Measurements from ENCODE around the gene GLIPR1L2. TPM values are rescaled to one million over a fixed set of nuclear protein-coding genes. Genes with fewer than 3 reads are reported as not detected.

GLIPR1L2 gene
- total and polyA plus RNA-seq, 2 experiments from 2014 or later = 0.92 TPM; not detected in 1

- no peak overlapping the region for H3K4me3 ChIP-seq
- no peaks in the 10 kb centered on the region for H3K4me1 ChIP-seq (ENCODE audit: insufficient read depth)
- DNase-seq (ENCODE audit: low spot score) = no peak
- H3K27me3 ChIP-seq = no peaks in the 10 kb centered on the region
- H3K9me2 ChIP-seq (replicated peaks; ENCODE audit: insufficient read depth) = no peaks in the 10 kb centered on the region
- no peaks in the 10 kb centered on the region for H3K79me2 ChIP-seq
- H4K20me1 ChIP-seq (ENCODE audit: insufficient read depth, poor library complexity, severe bottlenecking) = no peaks in the 10 kb centered on the region
- no peaks in the 10 kb centered on the region for H3K9me3 ChIP-seq (ENCODE audit: low read depth)
- no peak overlapping the region for H3K27ac ChIP-seq
- WGBS (ENCODE audit: low lambda C conversion rate, missing lambda C conversion rate) = 69% methylated on average over 1 of the region's 1 CpG
- TF ChIP-seq CTCF (IDR thresholded peaks at IDR 0.05; ENCODE audit: poor library complexity) (no peak), EZH2phosphoT487 (IDR thresholded peaks at IDR 0.05; ENCODE audit: low read depth, severe bottlenecking, unreplicated experiment) (no peak), EZH2 (IDR thresholded peaks at IDR 0.05; ENCODE audit: borderline replicate concordance) (no peak)
- no peaks in the 10 kb centered on the region for H3K36me3 ChIP-seq (replicated peaks; ENCODE audit: insufficient read depth, low read depth)
- no peak overlapping the region for H2AFZ ChIP-seq
- no peak overlapping the region for H3K4me2 ChIP-seq
Observed at GRCh38 chr12:75414671-75415070, 23.8 kb downstream of the GLIPR1L2 start.

GRCh38 chr12:75419841-75420240 is 29.0 kb downstream of the GLIPR1L2 start:
- H3K36me3 ChIP-seq (replicated peaks; ENCODE audit: insufficient read depth, low read depth) = no peaks in the 10 kb centered on the region
- TF ChIP-seq CTCF (IDR thresholded peaks at IDR 0.05; ENCODE audit: poor library complexity) = no peak
- no peak for TF ChIP-seq EZH2 (IDR thresholded peaks at IDR 0.05; ENCODE audit: borderline replicate concordance)
- no peak for TF ChIP-seq EZH2phosphoT487 (IDR thresholded peaks at IDR 0.05; ENCODE audit: low read depth, severe bottlenecking, unreplicated experiment)
- H3K27ac ChIP-seq = no peak overlapping the region
- no peak overlapping the region for H3K4me3 ChIP-seq
- no peak for DNase-seq (ENCODE audit: low spot score)
- H3K9me2 ChIP-seq (replicated peaks; ENCODE audit: insufficient read depth) = no peaks in the 10 kb centered on the region
- H4K20me1 ChIP-seq (ENCODE audit: insufficient read depth, poor library complexity, severe bottlenecking) = no peaks in the 10 kb centered on the region
- no peaks in the 10 kb centered on the region for H3K79me2 ChIP-seq
- no peak overlapping the region for H2AFZ ChIP-seq
- WGBS (ENCODE audit: low lambda C conversion rate, missing lambda C conversion rate) = 84% methylated on average over 2 of the region's 2 CpGs
- no peaks in the 10 kb centered on the region for H3K4me1 ChIP-seq (ENCODE audit: insufficient read depth)
- no peaks in the 10 kb centered on the region for H3K9me3 ChIP-seq (ENCODE audit: low read depth)
- no peak overlapping the region for H3K4me2 ChIP-seq
- no peaks in the 10 kb centered on the region for H3K27me3 ChIP-seq

- Histone ChIP-seq H3K4me3 (no peak overlapping the region), H3K79me2 (no peaks in the 10 kb centered on the region), H3K27ac (no peak overlapping the region), H3K9me3 (ENCODE audit: low read depth) (no peaks in the 10 kb centered on the region), H2AFZ (no peak overlapping the region), H4K20me1 (ENCODE audit: insufficient read depth, poor library complexity, severe bottlenecking) (no peaks in the 10 kb centered on the region), H3K36me3 (replicated peaks; ENCODE audit: insufficient read depth, low read depth) (no peaks in the 10 kb centered on the region), H3K27me3 (no peaks in the 10 kb centered on the region), H3K4me1 (ENCODE audit: insufficient read depth) (no peaks in the 10 kb centered on the region), H3K4me2 (no peak overlapping the region), H3K9me2 (replicated peaks; ENCODE audit: insufficient read depth) (no peaks in the 10 kb centered on the region)
- TF ChIP-seq EZH2 (IDR thresholded peaks at IDR 0.05; ENCODE audit: borderline replicate concordance) = no peak
- TF ChIP-seq EZH2phosphoT487 (IDR thresholded peaks at IDR 0.05; ENCODE audit: low read depth, severe bottlenecking, unreplicated experiment) = no peak
- TF ChIP-seq CTCF (IDR thresholded peaks at IDR 0.05; ENCODE audit: poor library complexity) = no peak
- WGBS (ENCODE audit: low lambda C conversion rate, missing lambda C conversion rate) = 0% methylated on average over 1 of the region's 1 CpG
- no peak for DNase-seq (ENCODE audit: low spot score)
Observed at GRCh38 chr12:75427491-75427890, 36.6 kb downstream of the GLIPR1L2 start.

GRCh38 chr12:75428767-75429166 is 37.9 kb downstream of the GLIPR1L2 start:
- Histone ChIP-seq H3K4me1 (ENCODE audit: insufficient read depth) (no peaks in the 10 kb centered on the region), H3K4me2 (no peak overlapping the region), H3K27me3 (no peaks in the 10 kb centered on the region), H3K4me3 (no peak overlapping the region), H3K27ac (no peak overlapping the region), H4K20me1 (ENCODE audit: insufficient read depth, poor library complexity, severe bottlenecking) (no peaks in the 10 kb centered on the region), H3K36me3 (replicated peaks; ENCODE audit: insufficient read depth, low read depth) (no peaks in the 10 kb centered on the region), H2AFZ (no peak overlapping the region), H3K79me2 (no peaks in the 10 kb centered on the region), H3K9me2 (replicated peaks; ENCODE audit: insufficient read depth) (no peaks in the 10 kb centered on the region), H3K9me3 (ENCODE audit: low read depth) (no peaks in the 10 kb centered on the region)
- WGBS (ENCODE audit: low lambda C conversion rate, missing lambda C conversion rate) = 90% methylated on average over 1 of the region's 1 CpG
- DNase-seq (ENCODE audit: low spot score) = no peak
- no peak for TF ChIP-seq EZH2 (IDR thresholded peaks at IDR 0.05; ENCODE audit: borderline replicate concordance)
- no peak for TF ChIP-seq CTCF (IDR thresholded peaks at IDR 0.05; ENCODE audit: poor library complexity)
- TF ChIP-seq EZH2phosphoT487 (IDR thresholded peaks at IDR 0.05; ENCODE audit: low read depth, severe bottlenecking, unreplicated experiment) = no peak

Measured in hepatocyte (in vitro differentiated cells).